ENCODE data around the gene ERV3-1. TPM values are rescaled to one million over a fixed set of nuclear protein-coding genes. Genes with fewer than 3 reads are reported as not detected.
"Not testable (repeated sequence)": the region's sequence is repeated elsewhere in the genome, so short reads cannot be mapped to it uniquely, and the experiment has no call there.

Gene ERV3-1
- total RNA-seq, 1 donor from 2014 or later, result 78.9 TPM

DNA sequence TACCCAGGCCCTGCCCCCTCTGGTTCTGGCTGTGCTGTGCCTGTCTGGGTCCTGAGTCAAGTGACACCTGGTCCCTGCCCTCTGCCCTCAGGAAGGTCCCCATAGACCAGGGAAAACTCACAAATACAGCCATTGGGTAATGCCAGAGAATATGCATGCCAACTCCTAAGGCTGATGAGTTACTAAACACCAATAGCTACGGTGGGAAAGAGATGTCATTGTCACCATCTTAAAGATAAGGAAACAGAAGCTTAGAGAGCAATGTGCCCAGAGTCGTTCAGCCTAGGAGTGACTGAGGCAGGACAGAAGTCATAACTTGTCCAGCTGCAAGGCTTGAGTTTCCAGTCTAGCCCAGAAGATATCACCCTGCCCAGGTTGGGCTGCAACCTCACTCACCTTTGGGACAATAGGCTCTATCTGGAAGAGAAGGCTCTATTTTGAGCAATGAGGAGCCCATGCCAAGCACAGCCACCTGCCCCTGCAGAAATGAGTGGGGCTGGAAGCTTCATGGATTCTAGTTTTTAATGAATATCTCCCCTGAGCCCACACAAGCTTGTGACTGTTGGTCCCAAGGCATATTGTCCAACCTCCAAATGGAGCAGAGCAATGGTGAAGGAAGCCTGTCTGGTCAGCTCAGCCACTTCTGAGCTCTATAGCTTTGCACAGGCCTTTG is 60.8 kb downstream of the ERV3-1 start:
- DNase-seq (ENCODE audit: low spot score), result no peak

DNA sequence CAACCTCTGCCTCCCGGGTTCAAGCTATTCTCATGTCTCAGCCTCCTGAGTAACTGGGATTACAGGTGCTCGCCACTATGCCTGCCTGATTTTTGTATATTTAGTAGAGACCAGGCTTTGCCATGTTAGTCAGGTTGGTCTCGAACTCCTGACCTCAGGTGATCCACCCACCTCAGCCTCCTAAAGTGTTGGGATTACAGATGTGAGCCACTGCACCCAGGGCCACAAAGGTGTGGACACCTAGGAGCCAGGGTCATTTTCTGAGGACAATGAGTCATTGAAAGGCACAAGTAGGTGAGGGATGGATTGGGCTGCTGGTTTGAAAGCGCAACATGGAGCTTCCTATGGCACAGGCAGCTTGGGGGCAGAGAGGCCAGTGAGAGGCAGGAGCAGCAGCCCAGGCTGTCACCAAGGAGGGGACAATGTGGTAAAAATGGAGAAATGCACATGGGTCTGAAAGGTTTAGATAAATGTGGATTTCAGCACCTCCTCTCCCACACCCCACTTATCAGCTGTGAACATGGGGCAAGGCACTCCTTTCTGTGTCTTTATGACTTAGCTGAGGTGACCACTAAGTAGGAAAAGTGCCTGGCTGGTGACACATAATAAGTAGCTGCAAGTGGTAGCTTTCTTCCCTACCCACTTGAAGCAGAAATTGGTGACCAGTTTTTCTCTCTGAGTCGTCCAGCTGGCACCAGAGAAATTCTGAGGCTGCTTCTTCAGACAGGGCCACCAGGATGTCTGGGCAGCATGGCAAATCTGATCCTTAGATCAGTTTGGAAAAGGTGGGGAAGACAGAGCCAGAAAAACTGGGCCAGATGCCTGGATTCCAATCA is 61.6 kb downstream of the ERV3-1 start:
- DNase-seq (ENCODE audit: low spot score), result not testable (repeated sequence)

Other genes starting within 250 kb of the ERV3-1 start
- gene ZNF138, start 212.3 kb downstream of the ERV3-1 start, total RNA-seq, result 4.0 TPM
- 2.1 TPM for gene ZNF273, start 103.4 kb downstream of the ERV3-1 start, total RNA-seq
- gene ZNF117, start 15.7 kb downstream of the ERV3-1 start, total RNA-seq, result 58.1 TPM

Data from mesenteric fat pad (tissue), 1 donor.